NCI-H526 (cell line): ENCODE results near the gene HIVEP3.

Experiments
- DNase-seq, 2 experiments: peaks; one replicate each; lab custom pipeline; 2025; lab: John Stamatoyannopoulos, UW

HIVEP3 gene

GRCh38 chr1:41733021-41733420 lies 185.7 kb downstream of the HIVEP3 start:
- DNase-seq: no peak

DNA sequence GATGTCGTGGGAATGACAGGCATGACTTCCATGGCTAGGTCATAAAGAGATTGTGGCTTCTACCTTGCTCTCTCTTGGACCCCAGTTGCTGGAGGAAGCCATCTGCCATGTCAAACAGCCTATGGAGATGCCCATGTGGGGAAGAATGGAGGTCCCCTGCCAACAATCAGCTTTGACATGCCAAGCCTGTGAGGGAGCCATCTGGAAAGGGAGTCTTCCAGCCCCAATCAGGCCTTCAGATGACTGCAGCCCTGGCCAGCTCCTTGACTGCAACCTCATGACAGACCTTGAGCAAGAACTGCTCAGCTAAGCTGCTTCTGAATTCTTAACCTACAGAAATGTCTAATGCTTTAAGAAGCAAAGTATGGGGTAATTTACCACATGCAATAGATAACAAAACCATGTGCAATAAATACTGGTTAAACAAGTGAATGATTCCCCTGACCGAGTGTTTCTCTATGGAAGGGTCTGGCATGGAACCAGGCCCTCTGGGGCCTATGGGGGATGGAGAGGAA lies 187.1 kb downstream of the HIVEP3 start:
- DNase-seq: no peak

- DNase-seq: no peak
Measured at GRCh38 chr1:41730806-41731205, 187.9 kb downstream of the HIVEP3 start.

GRCh38 chr1:41728403-41729202 lies 190.1 kb downstream of the HIVEP3 start:
- peak; percentile 70 to 86 for DNase-seq

DNA sequence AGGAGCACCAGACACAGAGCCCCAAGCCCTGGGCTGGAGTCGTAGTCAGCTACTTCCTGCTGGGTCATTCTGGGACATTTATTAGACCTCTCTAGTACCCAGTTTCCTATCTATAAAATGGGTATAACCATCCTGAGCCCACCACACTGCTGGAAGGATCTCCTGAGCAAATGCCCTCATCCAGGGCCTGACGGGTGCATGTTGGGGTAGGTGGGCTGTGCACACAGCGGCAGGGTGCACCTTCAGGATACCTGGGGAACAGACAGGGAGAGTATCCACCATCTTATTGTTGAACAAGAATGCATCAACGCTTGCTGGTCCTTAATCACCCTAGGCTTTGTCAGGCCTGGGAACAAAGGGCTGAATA lies 191.0 kb downstream of the HIVEP3 start:
- DNase-seq: no peak

- DNase-seq: peak; percentile 21 to 46
Measured at GRCh38 chr1:41726899-41727748, 191.6 kb downstream of the HIVEP3 start.

DNA sequence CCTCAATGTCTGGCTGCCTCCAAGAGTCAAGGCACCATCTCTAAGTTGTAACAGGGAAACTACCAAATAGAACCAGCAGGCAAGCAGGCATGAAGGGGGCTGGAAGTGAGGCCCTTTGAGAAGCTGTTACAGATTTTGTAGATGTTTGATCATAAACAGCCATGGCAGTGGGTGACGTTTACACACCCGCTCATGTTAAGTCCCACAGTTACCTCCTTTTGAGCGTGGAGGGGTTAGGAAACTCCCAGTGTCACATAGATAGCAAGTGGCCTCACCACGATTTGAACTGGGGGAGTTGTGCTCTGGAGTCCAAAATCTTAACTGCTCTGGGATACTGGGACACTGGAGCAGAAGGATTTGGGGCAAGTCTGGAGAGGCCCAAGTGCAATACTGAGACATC lies 192.4 kb downstream of the HIVEP3 start:
- no peak for DNase-seq

GRCh38 chr1:41724926-41725325 lies 193.8 kb downstream of the HIVEP3 start:
- no peak for DNase-seq

GRCh38 chr1:41724248-41724647 lies 194.5 kb downstream of the HIVEP3 start:
- DNase-seq: no peak

DNA sequence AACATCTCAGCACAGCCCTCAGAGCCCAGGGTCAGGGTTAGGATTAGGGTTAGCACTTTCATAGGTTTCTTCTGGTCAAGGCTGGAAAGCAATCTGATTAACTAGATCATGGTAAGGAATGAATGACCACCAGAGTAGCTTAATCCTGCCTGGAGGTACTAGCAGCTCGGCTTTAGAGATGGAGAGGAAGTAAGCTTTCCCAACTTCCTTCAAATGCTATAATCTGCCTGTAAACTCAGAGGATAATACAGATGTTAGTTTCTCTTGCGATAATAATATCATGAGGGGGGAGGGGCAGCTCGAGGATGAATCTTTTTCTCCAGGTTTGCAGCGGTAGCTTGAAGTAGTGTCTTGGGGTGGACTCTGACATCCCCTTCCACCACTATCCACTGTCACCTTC lies 194.9 kb downstream of the HIVEP3 start:
- DNase-seq: no peak

GRCh38 chr1:41722184-41722583 lies 196.5 kb downstream of the HIVEP3 start:
- no peak for DNase-seq

DNA sequence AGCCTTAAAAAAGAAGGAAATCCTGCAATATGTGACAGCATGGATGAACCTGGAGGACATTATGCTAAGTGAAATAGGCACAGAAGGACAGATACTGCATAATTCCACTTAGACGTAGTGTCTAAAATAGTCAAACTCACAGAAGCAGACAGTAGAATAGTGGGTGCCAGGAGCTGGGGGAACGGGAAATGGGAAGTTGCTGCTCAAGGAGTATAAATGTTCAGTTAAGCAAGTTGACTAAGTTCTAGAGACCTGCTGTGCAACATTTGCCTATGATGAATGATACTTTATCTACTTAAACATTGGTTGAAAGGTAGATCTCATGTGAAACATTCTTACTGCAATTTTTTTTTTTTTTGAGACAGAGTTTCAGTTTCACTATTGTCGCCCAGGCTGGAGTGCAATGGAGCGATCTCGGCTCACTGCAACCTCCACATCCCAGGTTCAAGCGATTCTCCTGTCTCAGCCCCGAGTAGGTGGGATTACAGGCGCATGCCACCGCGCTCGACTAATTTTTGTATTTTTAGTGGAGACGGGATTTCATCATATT lies 197.8 kb downstream of the HIVEP3 start:
- no peak for DNase-seq

- no peak for DNase-seq
Measured at GRCh38 chr1:41719590-41719989, 199.1 kb downstream of the HIVEP3 start.

- DNase-seq: no peak
Measured at GRCh38 chr1:41719128-41719527, 199.6 kb downstream of the HIVEP3 start.

DNA sequence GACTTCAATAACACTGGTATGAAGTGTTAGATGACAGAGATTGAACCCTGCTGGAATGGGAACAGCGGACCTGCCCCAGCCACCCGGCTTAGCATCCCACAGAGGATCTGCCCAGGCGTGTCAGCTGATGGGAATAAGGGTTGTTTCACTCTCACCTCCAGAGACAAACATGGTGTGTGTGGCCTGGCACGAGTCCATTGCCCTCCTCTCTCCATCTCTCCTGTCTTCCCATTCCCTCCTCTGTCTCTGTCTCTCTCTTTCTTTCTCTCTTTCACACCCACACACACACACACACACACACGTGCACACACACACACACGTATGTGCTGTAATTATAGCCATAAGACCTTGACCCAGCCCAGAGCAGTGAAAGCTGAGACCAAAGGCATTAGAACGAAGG lies 200.2 kb downstream of the HIVEP3 start:
- DNase-seq: no peak

DNA sequence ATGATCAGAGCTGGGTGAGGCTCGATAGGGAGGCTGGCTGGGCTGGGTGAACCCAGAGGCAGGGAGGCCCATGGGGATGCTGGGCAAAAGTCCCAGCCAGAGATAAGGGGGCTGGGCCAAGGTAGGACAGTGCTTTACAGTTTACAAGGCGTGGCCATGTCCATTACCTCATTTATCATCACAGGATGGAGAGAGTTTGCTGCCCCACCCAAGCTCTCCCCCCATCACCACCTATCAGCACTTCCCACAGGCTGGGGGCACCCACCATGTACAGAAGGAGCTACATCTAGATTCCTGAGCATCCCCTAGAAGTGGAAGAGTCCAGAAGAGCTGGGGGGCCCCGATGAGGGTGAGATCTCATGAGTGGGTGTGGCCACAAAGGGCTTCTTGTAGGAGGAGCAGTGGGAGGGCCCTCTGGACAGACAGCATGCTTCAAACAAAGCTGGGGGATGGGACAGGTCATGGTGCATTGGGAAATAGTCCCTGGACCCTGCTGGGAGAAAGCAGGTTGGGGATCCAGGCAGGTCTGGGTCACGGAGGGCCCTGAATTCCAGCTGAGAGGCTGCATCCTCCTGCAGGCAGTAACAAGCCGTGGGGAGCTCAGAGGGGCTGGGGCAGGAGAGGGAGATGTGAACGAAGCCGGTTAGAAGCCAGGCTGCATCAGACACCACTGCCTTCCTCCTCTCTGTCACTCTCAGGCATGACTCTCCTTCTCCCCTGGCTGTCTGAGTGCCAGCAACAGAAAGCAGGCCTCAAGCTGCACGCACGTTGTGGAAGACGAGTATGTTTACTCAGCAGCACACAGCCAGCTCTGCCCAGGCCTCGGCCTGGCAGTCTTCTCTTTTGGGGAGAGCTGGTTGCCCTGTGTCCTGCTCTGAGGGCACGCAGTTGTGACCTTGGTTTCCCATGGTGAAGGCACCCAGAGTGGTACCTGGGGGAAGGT lies 202.3 kb downstream of the HIVEP3 start:
- DNase-seq: peak in 1 of 2 experiments; percentile 16

GRCh38 chr1:41715441-41716095 lies 203.2 kb downstream of the HIVEP3 start:
- no peak for DNase-seq

- no peak for DNase-seq
Measured at GRCh38 chr1:41714638-41715389, 203.9 kb downstream of the HIVEP3 start.

GRCh38 chr1:41713557-41714327 lies 205.0 kb downstream of the HIVEP3 start:
- no peak for DNase-seq

- no peak for DNase-seq
Measured at GRCh38 chr1:41713141-41713540, 205.6 kb downstream of the HIVEP3 start.
